Caco-2 (cell line): Measurements from ENCODE around the gene MAPK6. TPM values are rescaled to one million over a fixed set of nuclear protein-coding genes. Genes with fewer than 3 reads are reported as not detected.
A peak's percentile ranks its signal among the peaks of the same experiment; 100 is the strongest.

ENCODE experiments used
- BruUV-seq: library from RNA; stranded (reverse); fragments of 400-500 nt; replicated peaks from 2 replicates; lab custom pipeline; 2021; lab: Mats Ljungman, UMichigan
- CTCF ChIA-PET: fragments of 300-600 bp; sonication (Branson Sonifier 250); formaldehyde crosslinking; loops from one replicate; lab custom pipeline; 2022; ENCODE audit warnings: antibody characterized with exemption; lab: Charles Lee
- POLR2A ChIA-PET: fragments of 300-600 bp; sonication (Branson Sonifier 250); formaldehyde crosslinking; loops from one replicate; lab custom pipeline; 2022; ENCODE audit warnings: antibody characterized with exemption; lab: Charles Lee
- DNase-seq, 2 experiments: peaks; one replicate each; pipeline versions ENCODE4 v3.0.0 to v3.0.0-alpha.2; 2020 to 2022
- H3K27me3 ChIP-seq: replicated peaks from 2 replicates; pipeline ENCODE4 v1.6.0; 2011; ENCODE audit warnings: low read length; ENCODE audit not compliant: control insufficient read depth, insufficient read depth
- H3K36me3 ChIP-seq: 2 replicates; pipeline ENCODE4 v1.5.1; 2011; ENCODE audit warnings: low read length; ENCODE audit not compliant: control insufficient read depth, insufficient read depth
- H3K4me1 ChIP-seq: fragments of 250-450 bp; sonication (Bioruptor Pico); 2 replicates; pipeline ENCODE4 v1.5.1; 2020; ENCODE audit warnings: mild to moderate bottlenecking
- H3K4me3 ChIP-seq: 2 replicates; pipeline ENCODE4 v1.5.1; 2011; ENCODE audit warnings: low read depth, mild to moderate bottlenecking, control low read depth, low read length
- H3K9me3 ChIP-seq: fragments of 250-450 bp; sonication (Bioruptor Pico); 2 replicates; pipeline ENCODE4 v1.5.1; 2020; ENCODE audit warnings: mild to moderate bottlenecking, moderate library complexity
- H3K27ac Mint-ChIP-seq: one replicate; pipeline ENCODE4 v1.8.0; 2022; ENCODE audit warnings: mixed read lengths; ENCODE audit not compliant: unreplicated experiment
- H3K27me3 Mint-ChIP-seq: one replicate; pipeline ENCODE4 v1.8.0; 2022; ENCODE audit warnings: mixed read lengths; ENCODE audit not compliant: insufficient read depth, unreplicated experiment
- H3K36me3 Mint-ChIP-seq: one replicate; pipeline ENCODE4 v1.8.0; 2022; ENCODE audit warnings: mild to moderate bottlenecking, mixed read lengths; ENCODE audit not compliant: insufficient read depth, unreplicated experiment
- H3K4me1 Mint-ChIP-seq: one replicate; pipeline ENCODE4 v1.8.0; 2022; ENCODE audit warnings: low read depth, mixed read lengths; ENCODE audit not compliant: unreplicated experiment
- H3K4me3 Mint-ChIP-seq: one replicate; pipeline ENCODE4 v1.8.0; 2022; ENCODE audit warnings: mild to moderate bottlenecking, moderate library complexity, mixed read lengths; ENCODE audit not compliant: unreplicated experiment
- H3K9me3 Mint-ChIP-seq: one replicate; pipeline ENCODE4 v1.8.0; 2022; ENCODE audit warnings: mixed read lengths; ENCODE audit not compliant: unreplicated experiment
- intact Hi-C: fragments of 100-400 bp; cut with micrococcal nuclease; formaldehyde crosslinking; loops from one replicate; pipeline ENCODE4 v1.10.0; 2022; ENCODE audit not compliant: unreplicated experiment
- total RNA-seq: library from RNA; stranded (reverse); gene quantifications from 2 replicates; pipeline ENCODE4 v1.2.3, GENCODE V29; 2022
- TF ChIP-seq, protein P1 (sequence below), 2 experiments: fragments of 200-600 bp in 1 of 2; IDR thresholded peaks; 1 replicate in 1 of 2; 2 replicates in 1 of 2; pipeline versions ENCODE4 v1.5.1 to v1.8.0; 2011 to 2022; ENCODE audit warnings: antibody characterized with exemption in 1 of 2, control low read depth in 1 of 2, inconsistent platforms in 1 of 2, low read depth in 1 of 2, low read length in 1 of 2, mild to moderate bottlenecking in 1 of 2, moderate library complexity in 1 of 2; ENCODE audit not compliant: insufficient read depth in 1 of 2, severe bottlenecking in 1 of 2, unreplicated experiment in 1 of 2

Gene MAPK6
- total RNA-seq, 1 experiment from 2014 or later: 69.8 TPM

DNA sequence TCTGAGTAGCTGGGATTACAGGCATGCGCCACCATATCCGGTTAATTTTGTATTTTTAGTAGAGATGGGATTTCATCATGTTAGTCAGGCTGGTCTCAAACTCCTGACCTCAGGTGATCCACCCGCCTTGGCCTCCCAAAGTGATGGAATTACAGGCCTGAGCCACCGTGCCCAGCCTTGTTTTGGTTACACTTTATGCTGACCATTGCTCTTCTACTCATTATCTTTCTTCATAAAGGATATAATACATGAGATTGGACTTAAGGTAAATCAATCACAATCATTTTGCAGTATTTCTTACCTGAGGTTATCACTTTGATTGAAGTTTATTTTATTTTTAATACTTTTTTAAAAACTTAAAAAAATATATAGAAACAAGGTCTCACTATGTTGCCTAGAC, 45.2 kb upstream of the MAPK6 start:
- TF ChIP-seq, protein P1, sequence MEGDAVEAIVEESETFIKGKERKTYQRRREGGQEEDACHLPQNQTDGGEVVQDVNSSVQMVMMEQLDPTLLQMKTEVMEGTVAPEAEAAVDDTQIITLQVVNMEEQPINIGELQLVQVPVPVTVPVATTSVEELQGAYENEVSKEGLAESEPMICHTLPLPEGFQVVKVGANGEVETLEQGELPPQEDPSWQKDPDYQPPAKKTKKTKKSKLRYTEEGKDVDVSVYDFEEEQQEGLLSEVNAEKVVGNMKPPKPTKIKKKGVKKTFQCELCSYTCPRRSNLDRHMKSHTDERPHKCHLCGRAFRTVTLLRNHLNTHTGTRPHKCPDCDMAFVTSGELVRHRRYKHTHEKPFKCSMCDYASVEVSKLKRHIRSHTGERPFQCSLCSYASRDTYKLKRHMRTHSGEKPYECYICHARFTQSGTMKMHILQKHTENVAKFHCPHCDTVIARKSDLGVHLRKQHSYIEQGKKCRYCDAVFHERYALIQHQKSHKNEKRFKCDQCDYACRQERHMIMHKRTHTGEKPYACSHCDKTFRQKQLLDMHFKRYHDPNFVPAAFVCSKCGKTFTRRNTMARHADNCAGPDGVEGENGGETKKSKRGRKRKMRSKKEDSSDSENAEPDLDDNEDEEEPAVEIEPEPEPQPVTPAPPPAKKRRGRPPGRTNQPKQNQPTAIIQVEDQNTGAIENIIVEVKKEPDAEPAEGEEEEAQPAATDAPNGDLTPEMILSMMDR (IDR thresholded peaks at IDR 0.05; ENCODE audit: insufficient read depth in 1 of 2, low read depth in 1 of 2, low read length in 1 of 2, severe bottlenecking in 1 of 2, unreplicated experiment in 1 of 2): no peak
- Mint-ChIP-seq H3K9me3 (no peaks in the 10 kb centered on the region), H3K4me3 (no peak overlapping the region), H3K36me3 (peaks cover 9% of the 10 kb centered on the region), H3K27me3 (no peaks in the 10 kb centered on the region), H3K4me1 (peaks cover 8% of the 10 kb centered on the region), H3K27ac (no peak overlapping the region)
- POLR2A ChIA-PET: no interaction called here
- H3K4me1 ChIP-seq: 0 out of 2 replicates have a peak, but pooled peaks cover 6% of the 10 kb centered on the region
- no peaks in the 10 kb centered on the region for H3K36me3 ChIP-seq
- intact Hi-C loops: loop anchor here (5.0 kb wide), 1 partner anchor 44 kb away; the partner anchor contains the start of gene MAPK6
- H3K27me3 ChIP-seq: no peaks in the 10 kb centered on the region
- H3K4me3 ChIP-seq: no peak overlapping the region
- no peaks in the 10 kb centered on the region for H3K9me3 ChIP-seq
- BruUV-seq: no TSS peak
- CTCF ChIA-PET: no interaction called here
- no peak for DNase-seq

DNA sequence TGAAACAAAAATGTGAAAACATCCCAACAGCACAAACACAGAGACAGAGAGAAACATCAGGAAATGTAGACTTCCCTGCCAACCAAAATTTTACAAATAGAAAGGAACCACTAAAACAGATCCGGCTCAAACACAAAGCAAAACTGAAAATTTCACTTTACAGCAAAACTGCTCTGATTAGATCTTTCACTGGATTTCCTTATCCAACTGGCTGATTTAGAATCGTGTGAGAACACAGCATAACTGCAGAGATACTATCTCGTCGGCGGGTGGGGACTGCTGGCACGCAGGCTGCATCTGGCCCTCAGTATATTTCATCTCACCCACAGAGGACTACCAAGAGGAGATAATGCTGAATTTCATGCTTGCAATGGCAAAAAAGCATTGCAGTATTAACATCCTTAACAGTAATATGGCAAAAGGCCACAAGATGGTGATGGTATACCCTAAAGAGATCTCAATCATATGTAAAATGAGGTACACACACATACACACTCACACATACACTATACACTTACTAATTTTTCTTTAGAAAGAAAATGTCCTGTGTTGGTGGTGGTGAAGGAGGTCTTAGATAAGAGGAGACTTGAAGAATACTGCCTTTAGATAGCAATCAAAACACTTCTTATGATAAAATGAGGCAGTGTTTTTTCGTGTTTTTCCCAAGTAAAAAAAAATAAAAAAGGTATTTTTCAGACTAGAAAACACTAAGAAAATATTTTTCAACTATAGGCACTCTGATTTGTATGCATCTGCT, 36.8 kb upstream of the MAPK6 start:
- intact Hi-C loops: loop anchor here (1.0 to 5.0 kb wide), 4 partner anchors 97 to 245 kb away; no protein-coding TSS in a partner anchor
- Mint-ChIP-seq H3K36me3 (no peaks in the 10 kb centered on the region), H3K4me1 (peaks cover 8% of the 10 kb centered on the region), H3K4me3 (peak overlapping the region; percentile 27), H3K27ac (peak overlapping the region; percentile 42), H3K27me3 (no peaks in the 10 kb centered on the region), H3K9me3 (no peaks in the 10 kb centered on the region)
- BruUV-seq: no TSS peak
- H3K36me3 ChIP-seq: no peaks in the 10 kb centered on the region
- TF ChIP-seq, protein P1 (IDR thresholded peaks at IDR 0.05; ENCODE audit: insufficient read depth in 1 of 2, low read depth in 1 of 2, low read length in 1 of 2, severe bottlenecking in 1 of 2, unreplicated experiment in 1 of 2): peak; percentile 39 to 51
- peak in 1 of 2 experiments; percentile 47 for DNase-seq
- H3K4me3 ChIP-seq: no peak overlapping the region
- no peaks in the 10 kb centered on the region for H3K4me1 ChIP-seq
- ChIA-PET CTCF (interaction anchor here (1.5 kb wide), 1 partner anchor 96 kb away, joined by 8 read pairs; no protein-coding TSS in a partner anchor), POLR2A (interaction anchor here (0.7 kb wide), 1 partner anchor 39 kb away, joined by 3 read pairs; no protein-coding TSS in a partner anchor)
- no peaks in the 10 kb centered on the region for H3K9me3 ChIP-seq
- no peaks in the 10 kb centered on the region for H3K27me3 ChIP-seq

DNA sequence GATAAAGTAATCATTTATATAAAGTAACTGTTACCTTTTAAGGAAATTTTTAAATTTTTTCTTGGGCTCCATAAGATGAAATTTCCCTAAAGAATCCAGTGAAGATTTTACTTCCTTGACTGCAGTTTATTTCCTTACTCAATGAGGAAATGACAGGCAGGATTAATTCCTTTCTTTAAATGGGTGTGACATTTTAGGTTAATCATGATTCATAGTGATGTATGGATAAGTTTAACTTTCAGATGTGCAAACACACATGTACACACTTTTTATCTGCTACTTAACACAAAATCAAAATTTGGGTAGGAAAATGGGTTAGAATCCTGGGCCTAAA, 36.3 kb upstream of the MAPK6 start:
- ChIA-PET CTCF (interaction anchor here (0.7 kb wide), 1 partner anchor 616 kb away, joined by 4 read pairs; no protein-coding TSS in a partner anchor), POLR2A (no interaction called here)
- intact Hi-C loops: loop anchor here (1.0 to 5.0 kb wide), 4 partner anchors 97 to 245 kb away; no protein-coding TSS in a partner anchor
- no TSS peak for BruUV-seq
- no peak overlapping the region for H3K27ac Mint-ChIP-seq
- no peaks in the 10 kb centered on the region for H3K36me3 Mint-ChIP-seq
- H3K4me3 Mint-ChIP-seq: no peak overlapping the region
- H3K9me3 Mint-ChIP-seq: no peaks in the 10 kb centered on the region
- H3K27me3 Mint-ChIP-seq: no peaks in the 10 kb centered on the region
- Histone ChIP-seq H3K36me3 (no peaks in the 10 kb centered on the region), H3K27me3 (no peaks in the 10 kb centered on the region), H3K4me3 (no peak overlapping the region), H3K9me3 (no peaks in the 10 kb centered on the region), H3K4me1 (no peaks in the 10 kb centered on the region)
- H3K4me1 Mint-ChIP-seq: peaks cover 8% of the 10 kb centered on the region
- DNase-seq: no peak
- TF ChIP-seq, protein P1 (IDR thresholded peaks at IDR 0.05; ENCODE audit: insufficient read depth in 1 of 2, low read depth in 1 of 2, low read length in 1 of 2, severe bottlenecking in 1 of 2, unreplicated experiment in 1 of 2): no peak
